GM19452 (cell line): ENCODE data around the gene PRKCE.
A peak's percentile ranks its signal among the peaks of the same experiment; 100 is the strongest.
"Not testable (repeated sequence)": the region's sequence is repeated elsewhere in the genome, so short reads cannot be mapped to it uniquely, and the experiment has no call there.

Experiments used
- ATAC-seq: cut with Tn5 transposase; IDR thresholded peaks from one replicate; pipeline ENCODE4 v1.9.1; 2021; ENCODE audit not compliant: unreplicated experiment

PRKCE gene

GRCh38 chr2:45882707-45883602, 231.5 kb downstream of the PRKCE start:
- no peak for ATAC-seq

- ATAC-seq = no peak
Measured at GRCh38 chr2:45883603-45884000, 232.1 kb downstream of the PRKCE start.

GRCh38 chr2:45884126-45884525, 232.7 kb downstream of the PRKCE start:
- no peak for ATAC-seq

- no peak for ATAC-seq
Measured at GRCh38 chr2:45885171-45885621, 233.7 kb downstream of the PRKCE start.

- no peak for ATAC-seq
Measured at GRCh38 chr2:45886171-45886663, 234.7 kb downstream of the PRKCE start.

GRCh38 chr2:45888167-45888566, 236.7 kb downstream of the PRKCE start:
- no peak for ATAC-seq

- ATAC-seq = no peak
Measured at GRCh38 chr2:45888641-45889040, 237.2 kb downstream of the PRKCE start.

- ATAC-seq = peak; percentile 79
Measured at GRCh38 chr2:45889053-45889452, 237.6 kb downstream of the PRKCE start.

- ATAC-seq = peak; percentile 47
Measured at GRCh38 chr2:45889620-45890370, 238.3 kb downstream of the PRKCE start.

GRCh38 chr2:45890371-45890646, 238.8 kb downstream of the PRKCE start:
- not testable (repeated sequence) for ATAC-seq

- no peak for ATAC-seq
Measured at GRCh38 chr2:45890819-45891218, 239.3 kb downstream of the PRKCE start.

- ATAC-seq = no peak
Measured at GRCh38 chr2:45891719-45892424, 240.4 kb downstream of the PRKCE start.

GRCh38 chr2:45892425-45892745, 240.9 kb downstream of the PRKCE start:
- ATAC-seq = no peak

GRCh38 chr2:45892757-45893156, 241.3 kb downstream of the PRKCE start:
- ATAC-seq = no peak

GRCh38 chr2:45894211-45894610, 242.7 kb downstream of the PRKCE start:
- no peak for ATAC-seq

- no peak for ATAC-seq
Measured at GRCh38 chr2:45895241-45895861, 243.9 kb downstream of the PRKCE start.

- ATAC-seq = no peak
Measured at GRCh38 chr2:45896311-45896710, 244.8 kb downstream of the PRKCE start.

GRCh38 chr2:45897842-45898241, 246.4 kb downstream of the PRKCE start:
- no peak for ATAC-seq

- no peak for ATAC-seq
Measured at GRCh38 chr2:45898819-45899218, 247.3 kb downstream of the PRKCE start.

- no peak for ATAC-seq
Measured at GRCh38 chr2:45899926-45900325, 248.5 kb downstream of the PRKCE start.

GRCh38 chr2:45901468-45902032, 250.1 kb downstream of the PRKCE start:
- ATAC-seq = no peak
